WTC11 (cell line): ENCODE measurements around the gene GRK1.

Source experiments
- CREM ChIP-seq: sonication (generic); formaldehyde crosslinking; IDR thresholded peaks from 2 replicates; pipeline ENCODE4 v1.8.1; 2022; ENCODE audit warnings: mild to moderate bottlenecking, missing genetic modification reagents, moderate library complexity
- CTCF ChIP-seq: fragments of 200-600 bp; IDR thresholded peaks from 2 replicates; pipeline ENCODE4 v1.8.0; 2022; ENCODE audit warnings: antibody characterized with exemption
- HMGA2 ChIP-seq: fragments of 250-450 bp; sonication (Bioruptor Pico); IDR thresholded peaks from 2 replicates; pipeline ENCODE4 v1.4.0; 2021; ENCODE audit warnings: mild to moderate bottlenecking, moderate library complexity
- NR1H2 ChIP-seq: sonication (generic); formaldehyde crosslinking; IDR thresholded peaks from 2 replicates; pipeline ENCODE4 v1.9.0; 2021; ENCODE audit warnings: mild to moderate bottlenecking, moderate library complexity, missing genetic modification reagents
- RELA ChIP-seq: sonication (generic); formaldehyde crosslinking; IDR thresholded peaks from 2 replicates; pipeline ENCODE4 v1.8.1; 2022; ENCODE audit warnings: missing genetic modification reagents, mild to moderate bottlenecking, borderline replicate concordance
- TEAD4 ChIP-seq: sonication (generic); formaldehyde crosslinking; IDR thresholded peaks from 2 replicates; pipeline ENCODE4 v1.8.0; 2022; ENCODE audit warnings: mild to moderate bottlenecking, missing genetic modification reagents
- TP53 ChIP-seq: sonication (generic); formaldehyde crosslinking; IDR thresholded peaks from 2 replicates; pipeline ENCODE4 v1.8.1; 2023; ENCODE audit warnings: mild to moderate bottlenecking, missing genetic modification reagents
- USF1 ChIP-seq: sonication (generic); formaldehyde crosslinking; IDR thresholded peaks from 2 replicates; pipeline ENCODE4 v1.8.0; 2022; ENCODE audit warnings: mild to moderate bottlenecking, missing genetic modification reagents
- ZNF121 ChIP-seq: sonication (generic); formaldehyde crosslinking; IDR thresholded peaks from 2 replicates; pipeline ENCODE4 v1.8.0; 2023; ENCODE audit warnings: missing genetic modification reagents
- ZNF138 ChIP-seq: sonication (generic); formaldehyde crosslinking; conservative IDR thresholded peaks from 2 replicates; pipeline ENCODE4 v1.8.1; 2022; ENCODE audit warnings: mild to moderate bottlenecking, moderate library complexity, missing genetic modification reagents
- TF ChIP-seq, protein P1 (sequence below): fragments of 250-450 bp; sonication (Bioruptor Pico); IDR thresholded peaks from 2 replicates; pipeline ENCODE4 v1.9.0; 2021; ENCODE audit warnings: mild to moderate bottlenecking
- TF ChIP-seq, protein P2 (sequence below): sonication (generic); formaldehyde crosslinking; IDR thresholded peaks from 2 replicates; pipeline ENCODE4 v1.8.0; 2022; ENCODE audit warnings: mild to moderate bottlenecking, missing genetic modification reagents
- TF ChIP-seq, protein P3 (sequence below): sonication (generic); formaldehyde crosslinking; conservative IDR thresholded peaks from 2 replicates; pipeline ENCODE4 v1.8.1; 2022; ENCODE audit warnings: mild to moderate bottlenecking, missing genetic modification reagents
- TF ChIP-seq, protein P4 (sequence below): sonication (generic); formaldehyde crosslinking; IDR thresholded peaks from 2 replicates; pipeline ENCODE4 v1.8.1; 2022; ENCODE audit warnings: missing genetic modification reagents, borderline replicate concordance

DNA sequence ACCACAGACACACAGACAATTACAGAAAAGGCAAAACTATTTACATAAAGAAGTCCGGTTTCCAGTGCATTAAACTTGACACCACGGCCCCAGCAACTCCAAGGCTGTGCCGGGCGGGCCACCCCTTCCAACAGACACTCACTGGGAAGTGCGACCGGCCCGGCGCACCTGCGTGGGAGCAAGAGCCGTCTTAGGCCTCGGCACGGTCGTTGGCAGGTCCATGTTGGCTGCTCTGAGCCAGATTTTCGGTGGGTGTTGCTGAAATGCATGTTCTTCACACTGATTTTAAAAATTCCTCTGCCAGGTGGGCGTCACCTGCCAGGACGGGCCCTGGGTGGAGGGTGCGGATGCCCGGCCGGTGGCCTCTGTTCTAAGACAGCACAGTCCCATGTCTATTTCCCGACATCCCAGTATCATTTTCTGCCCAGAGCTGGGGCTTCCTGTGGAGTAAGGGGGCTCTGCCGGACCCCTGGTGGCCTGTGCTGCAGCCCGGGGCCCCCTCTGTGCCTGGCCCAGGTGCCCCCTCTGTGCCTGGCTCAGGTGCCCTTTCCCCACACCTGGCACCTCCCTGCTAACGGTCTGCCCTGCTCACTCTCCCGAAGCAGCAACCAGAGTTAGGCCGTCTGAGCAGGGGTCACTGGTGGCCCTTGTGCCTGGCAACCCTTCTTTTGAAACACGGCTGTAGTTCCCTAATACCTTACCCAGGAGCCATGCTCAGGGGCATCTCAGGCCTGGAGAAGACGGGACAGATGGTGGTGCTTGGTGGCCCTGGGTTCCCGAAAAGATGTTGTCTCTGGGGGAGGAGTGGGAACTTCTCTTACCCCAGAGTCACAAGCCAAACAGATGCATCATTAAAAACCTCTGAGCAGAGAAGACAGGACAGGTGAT is 101.2 kb downstream of the GRK1 start:
- no peak for TF ChIP-seq CTCF
- TF ChIP-seq ZNF121 (CRISPR knock-in tag), result no peak
- TF ChIP-seq, protein P1, sequence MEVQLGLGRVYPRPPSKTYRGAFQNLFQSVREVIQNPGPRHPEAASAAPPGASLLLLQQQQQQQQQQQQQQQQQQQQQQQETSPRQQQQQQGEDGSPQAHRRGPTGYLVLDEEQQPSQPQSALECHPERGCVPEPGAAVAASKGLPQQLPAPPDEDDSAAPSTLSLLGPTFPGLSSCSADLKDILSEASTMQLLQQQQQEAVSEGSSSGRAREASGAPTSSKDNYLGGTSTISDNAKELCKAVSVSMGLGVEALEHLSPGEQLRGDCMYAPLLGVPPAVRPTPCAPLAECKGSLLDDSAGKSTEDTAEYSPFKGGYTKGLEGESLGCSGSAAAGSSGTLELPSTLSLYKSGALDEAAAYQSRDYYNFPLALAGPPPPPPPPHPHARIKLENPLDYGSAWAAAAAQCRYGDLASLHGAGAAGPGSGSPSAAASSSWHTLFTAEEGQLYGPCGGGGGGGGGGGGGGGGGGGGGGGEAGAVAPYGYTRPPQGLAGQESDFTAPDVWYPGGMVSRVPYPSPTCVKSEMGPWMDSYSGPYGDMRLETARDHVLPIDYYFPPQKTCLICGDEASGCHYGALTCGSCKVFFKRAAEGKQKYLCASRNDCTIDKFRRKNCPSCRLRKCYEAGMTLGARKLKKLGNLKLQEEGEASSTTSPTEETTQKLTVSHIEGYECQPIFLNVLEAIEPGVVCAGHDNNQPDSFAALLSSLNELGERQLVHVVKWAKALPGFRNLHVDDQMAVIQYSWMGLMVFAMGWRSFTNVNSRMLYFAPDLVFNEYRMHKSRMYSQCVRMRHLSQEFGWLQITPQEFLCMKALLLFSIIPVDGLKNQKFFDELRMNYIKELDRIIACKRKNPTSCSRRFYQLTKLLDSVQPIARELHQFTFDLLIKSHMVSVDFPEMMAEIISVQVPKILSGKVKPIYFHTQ, result no peak
- TF ChIP-seq NR1H2 (CRISPR knock-in tag), result no peak
- TF ChIP-seq TEAD4, result no peak
- no peak for TF ChIP-seq HMGA2
- no peak for TF ChIP-seq RELA
- TF ChIP-seq TP53, result no peak
- TF ChIP-seq, protein P2, sequence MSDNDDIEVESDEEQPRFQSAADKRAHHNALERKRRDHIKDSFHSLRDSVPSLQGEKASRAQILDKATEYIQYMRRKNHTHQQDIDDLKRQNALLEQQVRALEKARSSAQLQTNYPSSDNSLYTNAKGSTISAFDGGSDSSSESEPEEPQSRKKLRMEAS (CRISPR knock-in tag), result no peak
- TF ChIP-seq, protein P3, sequence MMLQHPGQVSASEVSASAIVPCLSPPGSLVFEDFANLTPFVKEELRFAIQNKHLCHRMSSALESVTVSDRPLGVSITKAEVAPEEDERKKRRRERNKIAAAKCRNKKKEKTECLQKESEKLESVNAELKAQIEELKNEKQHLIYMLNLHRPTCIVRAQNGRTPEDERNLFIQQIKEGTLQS (CRISPR knock-in tag), result no peak
- no peak for TF ChIP-seq ZNF138 (CRISPR knock-in tag)
- no peak for TF ChIP-seq CREM
- no peak for TF ChIP-seq USF1
- TF ChIP-seq, protein P4, sequence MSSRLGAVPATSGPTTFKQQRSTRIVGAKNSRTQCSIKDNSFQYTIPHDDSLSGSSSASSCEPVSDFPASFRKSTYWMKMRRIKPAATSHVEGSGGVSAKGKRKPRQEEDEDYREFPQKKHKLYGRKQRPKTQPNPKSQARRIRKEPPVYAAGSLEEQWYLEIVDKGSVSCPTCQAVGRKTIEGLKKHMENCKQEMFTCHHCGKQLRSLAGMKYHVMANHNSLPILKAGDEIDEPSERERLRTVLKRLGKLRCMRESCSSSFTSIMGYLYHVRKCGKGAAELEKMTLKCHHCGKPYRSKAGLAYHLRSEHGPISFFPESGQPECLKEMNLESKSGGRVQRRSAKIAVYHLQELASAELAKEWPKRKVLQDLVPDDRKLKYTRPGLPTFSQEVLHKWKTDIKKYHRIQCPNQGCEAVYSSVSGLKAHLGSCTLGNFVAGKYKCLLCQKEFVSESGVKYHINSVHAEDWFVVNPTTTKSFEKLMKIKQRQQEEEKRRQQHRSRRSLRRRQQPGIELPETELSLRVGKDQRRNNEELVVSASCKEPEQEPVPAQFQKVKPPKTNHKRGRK, result no peak
